ENCODE data around the gene MCTP1. TPM values are rescaled to one million over a fixed set of nuclear protein-coding genes. Genes with fewer than 3 reads are reported as not detected.

MCTP1 gene
- total RNA-seq, 4 donors from 2014 or later = 28.7 to 117 (median 48.2) TPM

DNA sequence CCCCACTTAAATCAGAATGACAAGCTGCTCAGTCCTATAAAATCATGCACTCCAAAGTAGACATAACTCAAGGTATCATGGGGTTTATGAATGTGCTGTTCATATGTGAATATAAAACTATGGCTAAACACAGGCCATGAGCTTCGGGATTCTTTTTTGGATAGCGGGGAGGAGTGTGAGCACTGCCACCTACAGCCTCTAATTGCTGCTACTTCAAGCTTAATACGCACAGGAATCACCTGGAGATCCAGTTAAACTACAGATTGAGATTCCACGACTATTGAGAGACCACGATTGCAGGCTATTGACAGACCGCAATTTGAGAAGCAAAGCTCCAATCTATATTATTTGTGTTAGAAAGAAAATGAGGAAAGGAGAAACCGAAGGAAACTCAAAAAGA is 231.6 kb downstream of the MCTP1 start:
- Histone ChIP-seq H3K36me3 (no peaks in the 10 kb centered on the region), H3K4me1 (peaks cover 0 to 10% (median 0%) of the 10 kb centered on the region in 4 donors), H3K4me3 (no peak overlapping the region), H3K9me3 (no peaks in the 10 kb centered on the region), H3K27me3 (no peaks in the 10 kb centered on the region), H3K27ac (no peak overlapping the region)
- no peak for DNase-seq (ENCODE audit: low spot score in 2 of 2)
- TF ChIP-seq, protein P1, sequence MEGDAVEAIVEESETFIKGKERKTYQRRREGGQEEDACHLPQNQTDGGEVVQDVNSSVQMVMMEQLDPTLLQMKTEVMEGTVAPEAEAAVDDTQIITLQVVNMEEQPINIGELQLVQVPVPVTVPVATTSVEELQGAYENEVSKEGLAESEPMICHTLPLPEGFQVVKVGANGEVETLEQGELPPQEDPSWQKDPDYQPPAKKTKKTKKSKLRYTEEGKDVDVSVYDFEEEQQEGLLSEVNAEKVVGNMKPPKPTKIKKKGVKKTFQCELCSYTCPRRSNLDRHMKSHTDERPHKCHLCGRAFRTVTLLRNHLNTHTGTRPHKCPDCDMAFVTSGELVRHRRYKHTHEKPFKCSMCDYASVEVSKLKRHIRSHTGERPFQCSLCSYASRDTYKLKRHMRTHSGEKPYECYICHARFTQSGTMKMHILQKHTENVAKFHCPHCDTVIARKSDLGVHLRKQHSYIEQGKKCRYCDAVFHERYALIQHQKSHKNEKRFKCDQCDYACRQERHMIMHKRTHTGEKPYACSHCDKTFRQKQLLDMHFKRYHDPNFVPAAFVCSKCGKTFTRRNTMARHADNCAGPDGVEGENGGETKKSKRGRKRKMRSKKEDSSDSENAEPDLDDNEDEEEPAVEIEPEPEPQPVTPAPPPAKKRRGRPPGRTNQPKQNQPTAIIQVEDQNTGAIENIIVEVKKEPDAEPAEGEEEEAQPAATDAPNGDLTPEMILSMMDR (IDR thresholded peaks at IDR 0.05) = no peak
- no peak for TF ChIP-seq EP300 (IDR thresholded peaks at IDR 0.05)
- no peak for TF ChIP-seq POLR2A (IDR thresholded peaks at IDR 0.05)
- 91 to 92% methylated on average over 7 of the region's 7 CpGs for WGBS, 2 donors

DNA sequence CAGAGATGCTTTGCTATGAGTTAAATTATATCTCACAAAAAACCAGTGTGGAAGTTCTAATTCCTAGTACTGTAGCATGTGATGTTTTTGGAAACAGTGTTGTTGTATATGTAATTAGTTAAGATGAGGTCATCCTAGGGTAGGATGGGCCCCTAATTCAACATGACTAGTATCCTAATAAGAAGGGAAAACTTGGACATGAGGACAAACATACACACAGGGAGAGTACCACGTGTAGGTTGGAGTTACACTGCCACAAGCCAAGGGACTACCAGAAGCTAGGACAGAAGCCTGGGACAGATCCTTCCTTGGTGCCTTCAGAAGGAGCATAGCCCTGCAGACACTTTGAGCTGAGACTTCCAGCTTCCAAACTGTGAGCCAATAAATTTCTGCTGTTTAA is 234.2 kb downstream of the MCTP1 start:
- Histone ChIP-seq H3K4me3 (no peak overlapping the region), H3K36me3 (no peaks in the 10 kb centered on the region), H3K27ac (no peak overlapping the region), H3K27me3 (no peaks in the 10 kb centered on the region), H3K4me1 (peaks cover 0 to 11% (median 0%) of the 10 kb centered on the region in 4 donors), H3K9me3 (no peaks in the 10 kb centered on the region)
- 61 to 67% methylated on average over 1 of the region's 1 CpG for WGBS, 2 donors
- no peak for DNase-seq (ENCODE audit: low spot score in 2 of 2)
- TF ChIP-seq, protein P1 (IDR thresholded peaks at IDR 0.05) = no peak
- no peak for TF ChIP-seq EP300 (IDR thresholded peaks at IDR 0.05)
- TF ChIP-seq POLR2A (IDR thresholded peaks at IDR 0.05) = no peak

DNA sequence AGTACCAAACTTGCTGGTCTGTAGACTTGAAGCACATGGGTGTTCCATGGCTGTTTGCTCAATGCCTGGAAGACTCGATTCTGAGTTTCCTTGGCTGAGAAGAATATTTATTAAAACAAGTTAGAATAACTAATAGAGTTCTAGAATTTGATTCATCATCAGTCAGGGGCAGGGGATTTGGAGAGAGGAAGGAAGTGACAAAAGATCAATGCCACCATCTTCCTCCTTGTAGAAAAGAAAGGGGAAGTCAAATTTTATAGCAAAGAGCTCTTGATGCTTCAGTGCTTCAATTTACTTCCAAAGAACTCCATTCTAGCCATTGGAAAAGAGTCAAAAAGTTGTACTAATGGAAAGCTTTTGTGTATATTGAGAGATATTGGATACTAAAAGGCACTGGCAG is 236.3 kb downstream of the MCTP1 start:
- no peaks in the 10 kb centered on the region for H3K36me3 ChIP-seq
- no peak overlapping the region for H3K4me3 ChIP-seq
- no peak for DNase-seq (ENCODE audit: low spot score in 2 of 2)
- H3K27me3 ChIP-seq = no peaks in the 10 kb centered on the region
- WGBS, 2 donors = 61 to 76% methylated on average over 1 of the region's 1 CpG
- peak overlapping the region in 1 of 4 donors; percentile 49 for H3K27ac ChIP-seq
- H3K9me3 ChIP-seq = no peaks in the 10 kb centered on the region
- peaks cover 0 to 20% (median 0%) of the 10 kb centered on the region in 4 donors for H3K4me1 ChIP-seq
- TF ChIP-seq, protein P1 (IDR thresholded peaks at IDR 0.05) = no peak
- no peak for TF ChIP-seq EP300 (IDR thresholded peaks at IDR 0.05)
- no peak for TF ChIP-seq POLR2A (IDR thresholded peaks at IDR 0.05)

DNA sequence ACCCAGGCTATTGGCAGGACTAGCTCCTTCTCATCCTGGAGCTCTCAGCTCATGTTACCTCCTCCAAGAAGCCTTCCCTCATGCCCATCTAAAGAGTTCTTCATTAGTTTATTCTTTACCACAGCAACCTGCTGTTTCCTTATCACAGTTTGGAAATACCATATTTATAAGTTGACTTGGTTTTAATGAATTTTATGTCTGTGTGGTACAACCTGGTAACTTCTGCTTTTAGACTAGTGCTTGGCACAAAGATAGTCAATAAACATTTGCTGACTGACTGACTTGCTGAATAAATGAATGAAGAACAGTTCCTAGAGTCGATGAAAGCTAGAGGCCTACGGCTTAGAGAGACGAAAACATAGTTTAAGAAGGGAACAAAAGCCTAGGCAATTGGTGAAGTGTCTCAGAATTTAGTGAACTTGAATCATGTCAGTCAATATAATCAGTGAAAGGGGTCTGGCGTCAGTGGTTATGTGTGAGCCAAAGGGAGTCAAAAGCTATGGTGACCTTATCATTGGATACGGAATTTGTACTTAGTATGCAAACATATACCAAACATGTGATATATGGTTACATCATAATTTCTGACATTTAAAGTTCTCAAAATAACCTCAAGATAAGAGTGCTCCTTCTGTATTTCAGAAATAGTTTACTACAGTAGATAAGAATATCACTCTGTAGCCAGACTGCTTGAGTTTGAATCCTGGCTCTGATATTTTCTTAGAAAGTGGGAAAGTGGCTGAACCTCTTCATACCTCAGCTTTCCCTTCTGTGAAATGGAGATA is 239.5 kb downstream of the MCTP1 start:
- TF ChIP-seq EP300 (IDR thresholded peaks at IDR 0.05) (no peak), POLR2A (IDR thresholded peaks at IDR 0.05) (no peak)
- TF ChIP-seq, protein P1 (IDR thresholded peaks at IDR 0.05) = no peak
- 47 to 64% methylated on average over 5 of the region's 5 CpGs for WGBS, 2 donors
- H3K27me3 ChIP-seq = no peaks in the 10 kb centered on the region
- H3K36me3 ChIP-seq = no peaks in the 10 kb centered on the region
- peaks cover 0 to 3% (median 0%) of the 10 kb centered on the region in 4 donors for H3K9me3 ChIP-seq
- no peak overlapping the region for H3K4me3 ChIP-seq
- no peak overlapping the region for H3K27ac ChIP-seq
- DNase-seq (ENCODE audit: low spot score in 2 of 2) = no peak
- peaks cover 0 to 16% (median 0%) of the 10 kb centered on the region in 4 donors for H3K4me1 ChIP-seq

DNA sequence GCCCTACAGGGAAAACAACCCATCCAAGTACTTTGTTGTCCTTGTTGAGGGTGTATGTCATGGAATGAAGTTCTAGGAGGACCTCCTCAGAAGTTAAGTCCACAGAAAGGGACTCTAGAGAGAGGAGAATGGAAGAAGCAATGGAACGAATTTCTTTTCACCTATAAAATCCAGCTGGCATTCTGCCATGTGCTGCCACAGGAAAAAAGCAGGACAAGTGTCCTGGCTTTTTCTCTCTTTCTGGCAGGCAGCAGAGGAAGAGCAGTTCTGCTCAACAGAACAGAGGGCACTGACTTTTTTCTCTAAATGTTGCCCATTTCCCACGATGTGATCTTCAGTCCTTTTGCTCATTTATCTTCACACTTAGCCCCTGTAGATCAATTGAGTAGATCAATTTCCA is 240.8 kb downstream of the MCTP1 start:
- H3K4me3 ChIP-seq = no peak overlapping the region
- 42 to 61% methylated on average over 2 of the region's 2 CpGs for WGBS, 2 donors
- TF ChIP-seq, protein P1 (IDR thresholded peaks at IDR 0.05) = no peak
- TF ChIP-seq EP300 (IDR thresholded peaks at IDR 0.05) = no peak
- TF ChIP-seq POLR2A (IDR thresholded peaks at IDR 0.05) = no peak
- H3K27me3 ChIP-seq = no peaks in the 10 kb centered on the region
- H3K27ac ChIP-seq = no peak overlapping the region
- H3K9me3 ChIP-seq = peaks cover 0 to 8% (median 0%) of the 10 kb centered on the region in 4 donors
- H3K36me3 ChIP-seq = no peaks in the 10 kb centered on the region
- DNase-seq (ENCODE audit: low spot score in 2 of 2) = no peak
- H3K4me1 ChIP-seq = peaks cover 0 to 16% (median 0%) of the 10 kb centered on the region in 4 donors

Data from tibial nerve (tissue), 4 donors.